Large intestine (tissue), 3 donors: ENCODE data around the gene MED10. TPM values are rescaled to one million over a fixed set of nuclear protein-coding genes. Genes with fewer than 3 reads are reported as not detected.

Source experiments
- DNase-seq, 2 donors: peaks; one replicate each; pipeline versions ENCODE4 v3.0.0 to v3.0.0-alpha.2; 2013
- H3K27ac ChIP-seq: one replicate; pipeline ENCODE4 v1.5.1; 2013; ENCODE audit warnings: low read length
- H3K27me3 ChIP-seq: 2 replicates; pipeline ENCODE4 v1.6.1; 2013; ENCODE audit warnings: low read length; ENCODE audit not compliant: control insufficient read depth, insufficient read depth
- H3K36me3 ChIP-seq: 2 replicates; pipeline ENCODE4 v1.6.1; 2013; ENCODE audit warnings: low read length; ENCODE audit not compliant: control insufficient read depth, insufficient read depth
- H3K4me1 ChIP-seq: one replicate; pipeline ENCODE4 v1.6.1; 2013; ENCODE audit warnings: low read length; ENCODE audit not compliant: control insufficient read depth, insufficient read depth
- H3K4me3 ChIP-seq: one replicate; pipeline ENCODE4 v1.5.1; 2013; ENCODE audit warnings: low read length
- H3K9me3 ChIP-seq: one replicate; pipeline ENCODE4 v1.6.1; 2013; ENCODE audit warnings: mild to moderate bottlenecking, low read depth, low read length, moderate library complexity; ENCODE audit not compliant: control insufficient read depth
- WGBS: methylation state at CpG from one replicate; pipeline ENCODE4 v1.1.5; 2013; ENCODE audit warnings: low lambda C conversion rate; ENCODE audit not compliant: insufficient coverage; 5-methylcytosine and 5-hydroxymethylcytosine counted together
- polyA plus RNA-seq: library from polyadenylated mRNA; unstranded; fragments of 120-200 nt; gene quantifications from one replicate; pipeline ENCODE4 v1.2.1, GENCODE V29; 2013

The MED10 gene
- polyA plus RNA-seq, 1 donor: 42.4 TPM

GRCh38 chr5:6338135-6338534 is 40.2 kb downstream of the MED10 start:
- H3K27me3 ChIP-seq: no peaks in the 10 kb centered on the region
- no peak overlapping the region for H3K4me3 ChIP-seq
- no peak overlapping the region for H3K27ac ChIP-seq
- H3K36me3 ChIP-seq: no peaks in the 10 kb centered on the region
- H3K4me1 ChIP-seq: no peaks in the 10 kb centered on the region
- H3K9me3 ChIP-seq: no peaks in the 10 kb centered on the region
- whole genome bisulfite sequencing: 100% methylated on average over 1 of the region's 3 CpGs
- no peak for DNase-seq

GRCh38 chr5:6333182-6333905 is 45.0 kb downstream of the MED10 start:
- no CpG with 5 or more reads among the region's 5 CpGs for WGBS
- Histone ChIP-seq H3K27me3 (no peaks in the 10 kb centered on the region), H3K27ac (no peak overlapping the region), H3K4me3 (no peak overlapping the region), H3K9me3 (no peaks in the 10 kb centered on the region), H3K36me3 (no peaks in the 10 kb centered on the region), H3K4me1 (no peaks in the 10 kb centered on the region)
- no peak for DNase-seq

- Histone ChIP-seq H3K9me3 (no peaks in the 10 kb centered on the region), H3K27me3 (no peaks in the 10 kb centered on the region), H3K4me1 (no peaks in the 10 kb centered on the region), H3K27ac (no peak overlapping the region), H3K4me3 (no peak overlapping the region), H3K36me3 (no peaks in the 10 kb centered on the region)
- WGBS: no CpG with 5 or more reads among the region's 3 CpGs
- DNase-seq: peak in 1 of 2 donors; percentile 15
These were observed 50.2 kb downstream of the MED10 start for GRCh38 chr5:6328173-6328572.

GRCh38 chr5:6326776-6327175 is 51.6 kb downstream of the MED10 start:
- no peaks in the 10 kb centered on the region for H3K27me3 ChIP-seq
- no peaks in the 10 kb centered on the region for H3K9me3 ChIP-seq
- H3K27ac ChIP-seq: no peak overlapping the region
- no peaks in the 10 kb centered on the region for H3K4me1 ChIP-seq
- no peaks in the 10 kb centered on the region for H3K36me3 ChIP-seq
- H3K4me3 ChIP-seq: no peak overlapping the region
- no peak for DNase-seq
- WGBS: 100% methylated on average over 1 of the region's 5 CpGs

GRCh38 chr5:6322163-6322713 is 56.1 kb downstream of the MED10 start:
- no peak for DNase-seq
- WGBS: no CpG with 5 or more reads among the region's 21 CpGs
- Histone ChIP-seq H3K4me3 (no peak overlapping the region), H3K4me1 (no peaks in the 10 kb centered on the region), H3K9me3 (no peaks in the 10 kb centered on the region), H3K27me3 (no peaks in the 10 kb centered on the region), H3K36me3 (no peaks in the 10 kb centered on the region), H3K27ac (no peak overlapping the region)

Other genes starting within 250 kb of the MED10 start
- 0.81 TPM for gene UBE2QL1, start 70.3 kb upstream of the MED10 start, polyA plus RNA-seq